ENCODE data around the gene TIMM17A.
"Not testable (repeated sequence)": the region's sequence is repeated elsewhere in the genome, so short reads cannot be mapped to it uniquely, and the experiment has no call there.

The TIMM17A gene

GRCh38 chr1:201958348-201958747, 3.0 kb downstream of the TIMM17A start:
- H3K27me3 ChIP-seq (ENCODE audit: control insufficient read depth in 1 of 2, insufficient read depth in 2 of 2, low read length in 2 of 2), result no peaks in the 10 kb centered on the region
- H3K36me3 ChIP-seq (ENCODE audit: insufficient read depth, low read length), result peaks cover 49% of the 10 kb centered on the region
- H3K9me3 ChIP-seq (ENCODE audit: low read length), result no peaks in the 10 kb centered on the region
- no peak overlapping the region for H3K9ac ChIP-seq (ENCODE audit: low read length)
- no peak overlapping the region for H3K27ac ChIP-seq (ENCODE audit: low read depth, low read length)
- peaks cover 17% of the 10 kb centered on the region for H3K4me1 ChIP-seq (ENCODE audit: insufficient read depth, low read length)
- no peak overlapping the region for H3K4me3 ChIP-seq (ENCODE audit: low read depth in 1 of 2, low read length in 2 of 2)

- not testable (repeated sequence) for H3K4me3 ChIP-seq (ENCODE audit: low read depth in 1 of 2, low read length in 2 of 2); H3K27me3 ChIP-seq (ENCODE audit: control insufficient read depth in 1 of 2, insufficient read depth in 2 of 2, low read length in 2 of 2); H3K27ac ChIP-seq (ENCODE audit: low read depth, low read length); H3K9ac ChIP-seq (ENCODE audit: low read length); H3K9me3 ChIP-seq (ENCODE audit: low read length); H3K4me1 ChIP-seq (ENCODE audit: insufficient read depth, low read length)
- H3K36me3 ChIP-seq (ENCODE audit: insufficient read depth, low read length), result peaks cover 70% of the 10 kb centered on the region
Measured at GRCh38 chr1:201962382-201962781, 7.1 kb downstream of the TIMM17A start.

DNA sequence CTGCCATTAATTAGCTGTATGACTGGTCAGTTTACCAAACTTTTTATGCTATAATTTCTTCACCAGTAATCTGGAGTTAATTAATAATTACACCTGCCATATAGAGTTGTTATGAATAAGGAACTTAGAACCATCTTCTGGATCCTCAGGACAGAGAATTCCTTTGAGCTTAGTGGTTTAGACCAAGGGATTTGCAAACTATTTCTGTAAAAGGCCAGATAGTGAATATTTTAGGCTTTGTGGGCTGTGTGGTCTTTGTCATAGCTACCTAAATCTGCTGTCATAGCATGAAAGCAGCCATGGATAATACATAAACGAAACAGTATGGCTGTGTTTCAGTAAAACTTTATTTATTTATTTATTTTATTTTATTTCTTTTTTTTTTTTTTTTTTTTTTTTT, 9.0 kb downstream of the TIMM17A start:
- H3K27me3 ChIP-seq (ENCODE audit: control insufficient read depth in 1 of 2, insufficient read depth in 2 of 2, low read length in 2 of 2), result no peaks in the 10 kb centered on the region
- no peaks in the 10 kb centered on the region for H3K4me1 ChIP-seq (ENCODE audit: insufficient read depth, low read length)
- H3K9me3 ChIP-seq (ENCODE audit: low read length), result no peaks in the 10 kb centered on the region
- no peak overlapping the region for H3K4me3 ChIP-seq (ENCODE audit: low read depth in 1 of 2, low read length in 2 of 2)
- H3K36me3 ChIP-seq (ENCODE audit: insufficient read depth, low read length), result peaks cover 60% of the 10 kb centered on the region
- H3K27ac ChIP-seq (ENCODE audit: low read depth, low read length), result no peak overlapping the region
- H3K9ac ChIP-seq (ENCODE audit: low read length), result no peak overlapping the region

GRCh38 chr1:201966171-201966570, 10.9 kb downstream of the TIMM17A start:
- Histone ChIP-seq H3K9me3 (ENCODE audit: low read length) (no peaks in the 10 kb centered on the region), H3K27ac (ENCODE audit: low read depth, low read length) (no peak overlapping the region), H3K9ac (ENCODE audit: low read length) (no peak overlapping the region), H3K4me3 (ENCODE audit: low read depth in 1 of 2, low read length in 2 of 2) (no peak overlapping the region), H3K36me3 (ENCODE audit: insufficient read depth, low read length) (peaks cover 68% of the 10 kb centered on the region), H3K4me1 (ENCODE audit: insufficient read depth, low read length) (no peaks in the 10 kb centered on the region), H3K27me3 (ENCODE audit: control insufficient read depth in 1 of 2, insufficient read depth in 2 of 2, low read length in 2 of 2) (no peaks in the 10 kb centered on the region)

DNA sequence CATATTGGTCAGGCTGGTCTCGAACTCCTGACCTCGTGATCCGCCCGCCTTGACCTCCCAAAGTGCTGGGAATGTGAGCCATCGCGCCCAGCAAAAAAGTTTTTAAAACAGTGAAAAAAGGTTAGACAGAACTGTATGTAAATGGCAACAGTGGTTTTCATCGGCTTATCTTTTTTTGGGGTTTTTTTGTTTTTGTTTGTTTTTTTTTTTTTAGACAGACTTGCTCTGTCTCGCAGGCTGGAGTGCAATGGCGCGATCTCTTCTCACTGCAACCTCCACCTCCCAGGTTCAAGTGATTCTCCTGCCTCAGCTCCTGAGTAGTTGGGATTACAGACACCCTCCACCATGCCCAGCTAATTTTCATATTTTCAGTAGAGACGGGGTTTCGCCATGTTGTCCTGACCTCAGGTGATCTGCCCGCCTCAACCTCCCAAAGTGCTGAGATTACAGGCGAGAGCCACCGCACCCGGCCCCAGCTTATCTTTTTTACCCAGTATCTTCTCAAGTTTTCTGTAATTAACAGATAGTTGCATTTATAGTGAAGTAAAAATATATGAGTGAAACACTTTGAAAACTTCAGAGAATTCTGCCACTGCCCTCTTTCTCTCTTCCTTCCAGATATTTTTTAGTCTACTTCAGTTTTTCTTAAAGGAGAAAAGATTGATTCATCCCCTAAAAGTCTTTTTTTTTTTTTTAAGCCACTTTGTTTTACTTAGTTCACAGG, 13.1 kb downstream of the TIMM17A start:
- peaks cover 4% of the 10 kb centered on the region for H3K4me1 ChIP-seq (ENCODE audit: insufficient read depth, low read length)
- no peaks in the 10 kb centered on the region for H3K27me3 ChIP-seq (ENCODE audit: control insufficient read depth in 1 of 2, insufficient read depth in 2 of 2, low read length in 2 of 2)
- H3K9ac ChIP-seq (ENCODE audit: low read length), result no peak overlapping the region
- no peak overlapping the region for H3K27ac ChIP-seq (ENCODE audit: low read depth, low read length)
- no peak overlapping the region for H3K4me3 ChIP-seq (ENCODE audit: low read depth in 1 of 2, low read length in 2 of 2)
- peaks cover 47% of the 10 kb centered on the region for H3K36me3 ChIP-seq (ENCODE audit: insufficient read depth, low read length)
- no peaks in the 10 kb centered on the region for H3K9me3 ChIP-seq (ENCODE audit: low read length)

DNA sequence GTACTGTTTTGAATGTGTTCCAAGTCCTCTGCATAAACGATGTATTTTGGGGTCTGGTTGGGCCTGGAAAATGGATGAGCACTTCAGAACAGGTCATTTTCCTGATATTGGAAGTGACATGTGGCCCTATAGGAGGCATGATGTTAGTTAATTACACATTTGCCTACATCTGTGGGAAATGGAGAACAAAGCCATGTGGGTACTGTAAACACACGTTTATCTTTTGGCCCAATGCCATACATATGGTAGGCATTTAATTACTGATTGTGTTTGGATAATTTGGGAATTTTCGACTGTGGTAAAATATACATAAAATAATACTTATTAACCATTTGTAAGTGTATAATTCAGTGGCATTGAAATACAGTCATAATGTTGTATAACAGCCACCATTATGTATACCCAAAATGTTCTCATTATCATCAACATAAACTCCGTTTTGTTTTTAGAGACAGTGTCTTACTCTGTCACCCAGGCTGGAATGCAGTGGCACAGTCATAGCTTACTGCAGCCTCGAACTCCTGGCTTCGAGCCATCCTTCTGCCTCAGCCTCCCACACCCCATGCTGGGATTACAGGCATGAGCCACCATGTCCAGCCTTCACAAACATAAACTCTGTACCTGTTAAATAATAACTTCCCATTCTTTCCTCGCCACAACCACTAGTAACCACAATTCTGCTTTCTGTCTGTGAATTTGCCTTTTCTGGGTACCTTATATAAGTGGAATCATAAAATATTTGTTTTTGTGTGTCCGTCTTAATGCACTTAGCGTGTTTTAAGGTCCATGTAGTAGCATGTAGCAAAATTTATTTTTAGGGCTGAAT, 15.2 kb downstream of the TIMM17A start:
- H3K27ac ChIP-seq (ENCODE audit: low read depth, low read length), result no peak overlapping the region
- H3K4me1 ChIP-seq (ENCODE audit: insufficient read depth, low read length), result peaks cover 4% of the 10 kb centered on the region
- no peak overlapping the region for H3K4me3 ChIP-seq (ENCODE audit: low read depth in 1 of 2, low read length in 2 of 2)
- H3K27me3 ChIP-seq (ENCODE audit: control insufficient read depth in 1 of 2, insufficient read depth in 2 of 2, low read length in 2 of 2), result no peaks in the 10 kb centered on the region
- no peaks in the 10 kb centered on the region for H3K9me3 ChIP-seq (ENCODE audit: low read length)
- H3K36me3 ChIP-seq (ENCODE audit: insufficient read depth, low read length), result peaks cover 31% of the 10 kb centered on the region
- no peak overlapping the region for H3K9ac ChIP-seq (ENCODE audit: low read length)

DNA sequence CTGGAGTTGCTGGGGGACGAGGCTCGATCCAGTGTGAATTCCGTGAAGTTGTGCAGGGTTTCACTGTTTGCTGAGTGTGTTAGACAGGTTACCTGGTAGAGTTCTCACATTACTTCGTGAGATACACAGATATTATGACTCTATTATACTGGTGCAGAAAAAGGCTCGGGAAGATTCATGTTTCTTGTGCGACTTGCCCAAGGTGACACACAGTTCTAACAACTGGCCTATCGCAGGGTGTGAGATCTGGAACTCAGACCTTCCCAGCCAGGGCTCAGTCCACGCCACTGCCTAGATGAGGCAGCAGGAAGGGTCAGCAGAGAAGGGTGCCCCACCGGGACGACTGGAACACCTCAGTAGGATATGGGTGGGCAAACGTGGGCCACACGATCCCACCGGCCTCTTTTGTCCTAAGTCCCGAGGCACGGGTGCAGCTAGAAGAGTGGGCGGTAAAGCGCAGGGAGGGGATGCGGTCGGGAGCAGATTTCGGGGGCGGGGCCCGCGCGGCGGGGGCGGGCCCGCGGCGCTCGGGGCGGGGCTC, 26.8 kb downstream of the TIMM17A start:
- Histone ChIP-seq H3K27ac (ENCODE audit: low read depth, low read length) (peak overlapping the region; percentile 41), H3K9me3 (ENCODE audit: low read length) (no peaks in the 10 kb centered on the region), H3K36me3 (ENCODE audit: insufficient read depth, low read length) (no peaks in the 10 kb centered on the region), H3K4me1 (ENCODE audit: insufficient read depth, low read length) (peaks cover 11% of the 10 kb centered on the region), H3K27me3 (ENCODE audit: control insufficient read depth in 1 of 2, insufficient read depth in 2 of 2, low read length in 2 of 2) (no peaks in the 10 kb centered on the region), H3K4me3 (ENCODE audit: low read depth in 1 of 2, low read length in 2 of 2) (peak overlapping the region; percentile 90 to 93), H3K9ac (ENCODE audit: low read length) (peak overlapping the region; percentile 18)

DNA sequence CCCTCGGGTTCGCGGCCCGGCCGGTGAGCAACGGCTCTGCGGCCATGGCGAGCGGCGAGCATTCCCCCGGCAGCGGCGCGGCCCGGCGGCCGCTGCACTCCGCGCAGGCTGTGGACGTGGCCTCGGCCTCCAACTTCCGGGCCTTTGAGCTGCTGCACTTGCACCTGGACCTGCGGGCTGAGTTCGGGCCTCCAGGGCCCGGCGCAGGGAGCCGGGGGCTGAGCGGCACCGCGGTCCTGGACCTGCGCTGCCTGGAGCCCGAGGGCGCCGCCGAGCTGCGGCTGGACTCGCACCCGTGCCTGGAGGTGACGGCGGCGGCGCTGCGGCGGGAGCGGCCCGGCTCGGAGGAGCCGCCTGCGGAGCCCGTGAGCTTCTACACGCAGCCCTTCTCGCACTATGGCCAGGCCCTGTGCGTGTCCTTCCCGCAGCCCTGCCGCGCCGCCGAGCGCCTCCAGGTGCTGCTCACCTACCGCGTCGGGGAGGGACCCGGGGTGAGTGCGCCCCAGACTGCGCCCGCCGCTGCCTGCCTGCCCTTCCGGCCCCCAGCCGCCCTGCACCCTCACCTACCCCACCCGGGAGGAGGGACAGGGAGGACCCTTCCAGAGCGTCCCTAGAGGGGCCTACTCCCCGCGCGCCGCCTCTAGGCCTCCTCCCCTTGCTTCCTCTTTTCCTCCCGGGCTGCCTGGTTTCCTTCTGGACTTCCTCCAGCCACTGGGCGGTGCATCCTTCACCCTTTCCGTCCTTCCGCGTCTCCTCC, 27.5 kb downstream of the TIMM17A start, which contains the start of gene RNPEP:
Gene RNPEP, plus strand, starts transcription at position 26 of the 757 bp plus-strand sequence. Its CDS starts 19 bp downstream, at position 45.
- peak within 1 kb of the TSS; percentile 86 for H3K27ac ChIP-seq (ENCODE audit: low read depth, low read length)
- H3K4me3 ChIP-seq (ENCODE audit: low read depth in 1 of 2, low read length in 2 of 2), result peak within 1 kb of the TSS; percentile 90 to 93
- no peaks in the 10 kb centered on the region for H3K27me3 ChIP-seq (ENCODE audit: control insufficient read depth in 1 of 2, insufficient read depth in 2 of 2, low read length in 2 of 2)
- no peaks in the 10 kb centered on the region for H3K36me3 ChIP-seq (ENCODE audit: insufficient read depth, low read length)
- peak within 1 kb of the TSS; percentile 81 for H3K9ac ChIP-seq (ENCODE audit: low read length)
- no peaks in the 10 kb centered on the region for H3K9me3 ChIP-seq (ENCODE audit: low read length)
- peaks cover 11% of the 10 kb centered on the region for H3K4me1 ChIP-seq (ENCODE audit: insufficient read depth, low read length)

DNA sequence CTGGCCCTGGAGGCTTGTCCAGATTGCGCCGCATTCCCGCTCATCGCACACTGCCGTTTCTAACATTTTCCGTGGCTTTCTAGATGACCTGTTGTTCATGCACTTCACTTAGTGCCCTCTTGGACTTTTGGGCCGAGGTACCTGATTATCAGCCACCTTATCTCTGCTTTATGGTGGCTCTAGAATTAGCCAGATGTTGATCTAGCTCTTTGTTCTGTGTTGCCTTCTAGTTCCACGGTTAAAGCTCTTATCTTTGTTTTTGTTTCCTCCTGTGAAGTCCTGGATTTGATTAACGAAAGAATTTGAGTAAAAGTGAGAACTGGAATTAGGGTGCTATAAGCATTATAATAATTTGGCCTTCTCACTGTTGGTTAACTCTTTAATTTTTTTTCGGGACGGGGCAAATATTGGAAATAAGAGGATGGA, 28.1 kb downstream of the TIMM17A start:
- H3K27me3 ChIP-seq (ENCODE audit: control insufficient read depth in 1 of 2, insufficient read depth in 2 of 2, low read length in 2 of 2), result no peaks in the 10 kb centered on the region
- H3K36me3 ChIP-seq (ENCODE audit: insufficient read depth, low read length), result no peaks in the 10 kb centered on the region
- H3K4me3 ChIP-seq (ENCODE audit: low read depth in 1 of 2, low read length in 2 of 2), result peak overlapping the region; percentile 90 to 93
- H3K4me1 ChIP-seq (ENCODE audit: insufficient read depth, low read length), result peaks cover 11% of the 10 kb centered on the region
- H3K9me3 ChIP-seq (ENCODE audit: low read length), result no peaks in the 10 kb centered on the region
- peak overlapping the region; percentile 81 for H3K9ac ChIP-seq (ENCODE audit: low read length)
- H3K27ac ChIP-seq (ENCODE audit: low read depth, low read length), result peak overlapping the region; percentile 70

DNA sequence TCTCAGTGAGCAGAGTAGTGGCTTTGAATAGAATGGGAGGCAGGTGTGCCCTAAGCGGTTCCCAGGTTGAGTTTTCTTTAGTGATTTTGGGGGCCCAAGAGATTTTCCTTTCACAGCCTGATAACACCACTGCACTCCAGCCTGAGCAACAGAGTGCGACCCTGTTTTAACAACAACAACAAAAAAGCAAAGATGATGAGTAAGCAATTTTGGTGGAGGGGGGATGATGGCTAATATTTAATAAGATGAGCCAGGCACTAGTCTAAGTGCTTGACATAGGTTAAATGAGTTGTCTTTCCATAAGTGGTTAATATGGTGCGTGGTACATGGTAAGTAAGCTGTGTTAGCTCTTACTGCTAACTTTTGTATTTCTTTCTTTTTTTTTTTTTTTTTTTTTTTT, 29.1 kb downstream of the TIMM17A start:
- Histone ChIP-seq H3K9me3 (ENCODE audit: low read length) (no peaks in the 10 kb centered on the region), H3K9ac (ENCODE audit: low read length) (no peak overlapping the region), H3K4me1 (ENCODE audit: insufficient read depth, low read length) (peaks cover 11% of the 10 kb centered on the region), H3K27ac (ENCODE audit: low read depth, low read length) (no peak overlapping the region), H3K27me3 (ENCODE audit: control insufficient read depth in 1 of 2, insufficient read depth in 2 of 2, low read length in 2 of 2) (no peaks in the 10 kb centered on the region), H3K36me3 (ENCODE audit: insufficient read depth, low read length) (peaks cover 7% of the 10 kb centered on the region), H3K4me3 (ENCODE audit: low read depth in 1 of 2, low read length in 2 of 2) (no peak overlapping the region)

- Histone ChIP-seq H3K27me3 (ENCODE audit: control insufficient read depth in 1 of 2, insufficient read depth in 2 of 2, low read length in 2 of 2) (no peaks in the 10 kb centered on the region), H3K36me3 (ENCODE audit: insufficient read depth, low read length) (peaks cover 14% of the 10 kb centered on the region), H3K4me3 (ENCODE audit: low read depth in 1 of 2, low read length in 2 of 2) (no peak overlapping the region), H3K4me1 (ENCODE audit: insufficient read depth, low read length) (peaks cover 11% of the 10 kb centered on the region), H3K27ac (ENCODE audit: low read depth, low read length) (no peak overlapping the region), H3K9me3 (ENCODE audit: low read length) (no peaks in the 10 kb centered on the region), H3K9ac (ENCODE audit: low read length) (no peak overlapping the region)
Measured at GRCh38 chr1:201985355-201985754, 30.1 kb downstream of the TIMM17A start.
